T47D (cell line): ENCODE data around the gene VWA2.

ENCODE experiments used
- DNase-seq, 2 experiments: peaks; one replicate each; pipeline versions ENCODE4 v3.0.0 to v3.0.0-alpha.2; 2011 to 2012; ENCODE audit warnings: low read depth in 1 of 2, low spot score in 1 of 2
- JUND ChIP-seq: IDR thresholded peaks from 2 replicates; pipeline ENCODE4 v1.6.1; 2012; ENCODE audit warnings: low read depth
- in situ Hi-C: cut with HindIII; loops from 2 replicates; pipeline ENCODE4 v1.10.0; 2016; ENCODE audit warnings: low sequenced_read_pairs, low pct_unique_long_range_greater_than_20kb

The VWA2 gene

GRCh38 chr10:114252092-114252491 is 13.0 kb downstream of the VWA2 start:
- DNase-seq, result no peak
- no peak for TF ChIP-seq JUND

GRCh38 chr10:114252883-114253282 is 13.8 kb downstream of the VWA2 start:
- no peak for TF ChIP-seq JUND
- peak in 1 of 2 experiments; percentile 24 for DNase-seq
- in situ Hi-C loops, result no loop called here

More at GRCh38 chr10:114252092-114252491, 13.0 kb downstream of the VWA2 start:
- in situ Hi-C loops, result no loop called here

- no peak for DNase-seq
- in situ Hi-C loops, result no loop called here
- TF ChIP-seq JUND, result no peak
Measured at GRCh38 chr10:114255227-114255626, 16.2 kb downstream of the VWA2 start.

GRCh38 chr10:114256008-114256765 is 17.1 kb downstream of the VWA2 start:
- in situ Hi-C loops, result no loop called here
- TF ChIP-seq JUND, result no peak
- no peak for DNase-seq

- in situ Hi-C loops, result no loop called here
- no peak for TF ChIP-seq JUND
- DNase-seq, result no peak
Measured at GRCh38 chr10:114256822-114257221, 17.8 kb downstream of the VWA2 start.

- DNase-seq, result no peak
- in situ Hi-C loops, result no loop called here
- TF ChIP-seq JUND, result no peak
Measured at GRCh38 chr10:114257498-114257897, 18.4 kb downstream of the VWA2 start.

GRCh38 chr10:114258274-114258840 is 19.3 kb downstream of the VWA2 start:
- no peak for TF ChIP-seq JUND
- no peak for DNase-seq
- in situ Hi-C loops, result no loop called here

GRCh38 chr10:114259824-114260223 is 20.8 kb downstream of the VWA2 start:
- in situ Hi-C loops, result no loop called here
- TF ChIP-seq JUND, result no peak
- no peak for DNase-seq

- in situ Hi-C loops, result no loop called here
- DNase-seq, result no peak
Measured at GRCh38 chr10:114260366-114260765, 21.3 kb downstream of the VWA2 start.

GRCh38 chr10:114261076-114261475 is 22.0 kb downstream of the VWA2 start:
- in situ Hi-C loops, result no loop called here
- TF ChIP-seq JUND, result no peak
- no peak for DNase-seq

More at GRCh38 chr10:114260366-114260765, 21.3 kb downstream of the VWA2 start:
- TF ChIP-seq JUND, result no peak

GRCh38 chr10:114262496-114262895 is 23.4 kb downstream of the VWA2 start:
- in situ Hi-C loops, result no loop called here
- TF ChIP-seq JUND, result no peak
- no peak for DNase-seq

GRCh38 chr10:114265392-114266053 is 26.5 kb downstream of the VWA2 start:
- no peak for DNase-seq
- in situ Hi-C loops, result no loop called here
- TF ChIP-seq JUND, result no peak

- no peak for TF ChIP-seq JUND
- DNase-seq, result peak; percentile 46 to 60
- in situ Hi-C loops, result no loop called here
Measured at GRCh38 chr10:114266521-114266920, 27.5 kb downstream of the VWA2 start.
